ENCODE data around the gene PDILT. TPM values are rescaled to one million over a fixed set of nuclear protein-coding genes. Genes with fewer than 3 reads are reported as not detected.

PDILT gene
- total RNA-seq, 1 donor from 2014 or later: not detected

DNA sequence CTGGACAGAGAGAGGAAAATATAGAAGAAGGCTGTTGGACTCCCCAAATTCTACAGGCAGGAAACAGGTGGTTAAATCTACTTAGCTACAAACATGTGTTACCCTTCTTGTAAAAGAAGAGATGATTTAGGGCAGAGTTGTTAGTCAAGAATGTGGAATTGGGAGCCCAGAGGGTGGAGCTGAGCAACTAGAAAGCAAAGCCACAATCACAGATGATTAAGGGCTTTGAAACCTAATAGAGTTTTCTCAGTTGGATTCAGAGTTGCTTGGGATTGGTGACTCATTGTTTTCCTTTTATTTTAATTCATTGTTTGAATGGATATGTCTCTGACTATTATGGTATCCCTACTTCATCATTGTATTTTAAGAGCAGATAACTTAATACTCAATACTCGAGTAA is 11.0 kb upstream of the PDILT start:
- Mint-ChIP-seq H3K27ac (no peak overlapping the region), H3K9me3 (ENCODE audit: low read depth) (no peaks in the 10 kb centered on the region), H3K4me3 (ENCODE audit: low read depth) (no peak overlapping the region), H3K27me3 (peaks cover 8% of the 10 kb centered on the region), H3K4me1 (ENCODE audit: low read depth) (no peaks in the 10 kb centered on the region), H3K36me3 (ENCODE audit: insufficient read depth) (no peaks in the 10 kb centered on the region)
- DNase-seq (ENCODE audit: low spot score, unreplicated experiment): no peak
- TF ChIP-seq, protein P1, sequence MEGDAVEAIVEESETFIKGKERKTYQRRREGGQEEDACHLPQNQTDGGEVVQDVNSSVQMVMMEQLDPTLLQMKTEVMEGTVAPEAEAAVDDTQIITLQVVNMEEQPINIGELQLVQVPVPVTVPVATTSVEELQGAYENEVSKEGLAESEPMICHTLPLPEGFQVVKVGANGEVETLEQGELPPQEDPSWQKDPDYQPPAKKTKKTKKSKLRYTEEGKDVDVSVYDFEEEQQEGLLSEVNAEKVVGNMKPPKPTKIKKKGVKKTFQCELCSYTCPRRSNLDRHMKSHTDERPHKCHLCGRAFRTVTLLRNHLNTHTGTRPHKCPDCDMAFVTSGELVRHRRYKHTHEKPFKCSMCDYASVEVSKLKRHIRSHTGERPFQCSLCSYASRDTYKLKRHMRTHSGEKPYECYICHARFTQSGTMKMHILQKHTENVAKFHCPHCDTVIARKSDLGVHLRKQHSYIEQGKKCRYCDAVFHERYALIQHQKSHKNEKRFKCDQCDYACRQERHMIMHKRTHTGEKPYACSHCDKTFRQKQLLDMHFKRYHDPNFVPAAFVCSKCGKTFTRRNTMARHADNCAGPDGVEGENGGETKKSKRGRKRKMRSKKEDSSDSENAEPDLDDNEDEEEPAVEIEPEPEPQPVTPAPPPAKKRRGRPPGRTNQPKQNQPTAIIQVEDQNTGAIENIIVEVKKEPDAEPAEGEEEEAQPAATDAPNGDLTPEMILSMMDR (IDR thresholded peaks at IDR 0.05; ENCODE audit: unreplicated experiment): no peak

DNA sequence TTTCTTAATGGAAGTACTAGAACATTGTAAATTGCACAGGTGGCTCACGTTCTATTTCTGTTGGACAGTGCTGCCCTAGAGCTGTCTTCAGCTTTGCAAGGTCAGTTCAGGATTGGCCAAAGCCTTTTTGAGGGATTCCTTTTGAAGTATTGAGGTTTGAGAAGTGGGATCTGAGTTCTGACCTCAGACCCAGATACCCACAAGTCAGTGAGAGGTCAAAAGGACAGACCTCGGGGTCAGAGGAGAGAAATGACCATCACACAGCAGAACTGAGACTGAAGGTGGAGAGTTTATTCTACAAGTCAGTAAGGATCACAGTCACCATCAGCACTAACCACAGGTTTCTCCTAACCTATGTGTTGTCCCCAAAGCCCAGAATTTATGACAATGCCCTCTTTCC is 6.5 kb upstream of the PDILT start:
- Mint-ChIP-seq H3K4me3 (ENCODE audit: low read depth) (no peak overlapping the region), H3K27ac (no peak overlapping the region), H3K27me3 (peaks cover 8% of the 10 kb centered on the region), H3K4me1 (ENCODE audit: low read depth) (no peaks in the 10 kb centered on the region), H3K36me3 (ENCODE audit: insufficient read depth) (no peaks in the 10 kb centered on the region), H3K9me3 (ENCODE audit: low read depth) (no peaks in the 10 kb centered on the region)
- DNase-seq (ENCODE audit: low spot score, unreplicated experiment): no peak
- TF ChIP-seq, protein P1 (IDR thresholded peaks at IDR 0.05; ENCODE audit: unreplicated experiment): no peak

DNA sequence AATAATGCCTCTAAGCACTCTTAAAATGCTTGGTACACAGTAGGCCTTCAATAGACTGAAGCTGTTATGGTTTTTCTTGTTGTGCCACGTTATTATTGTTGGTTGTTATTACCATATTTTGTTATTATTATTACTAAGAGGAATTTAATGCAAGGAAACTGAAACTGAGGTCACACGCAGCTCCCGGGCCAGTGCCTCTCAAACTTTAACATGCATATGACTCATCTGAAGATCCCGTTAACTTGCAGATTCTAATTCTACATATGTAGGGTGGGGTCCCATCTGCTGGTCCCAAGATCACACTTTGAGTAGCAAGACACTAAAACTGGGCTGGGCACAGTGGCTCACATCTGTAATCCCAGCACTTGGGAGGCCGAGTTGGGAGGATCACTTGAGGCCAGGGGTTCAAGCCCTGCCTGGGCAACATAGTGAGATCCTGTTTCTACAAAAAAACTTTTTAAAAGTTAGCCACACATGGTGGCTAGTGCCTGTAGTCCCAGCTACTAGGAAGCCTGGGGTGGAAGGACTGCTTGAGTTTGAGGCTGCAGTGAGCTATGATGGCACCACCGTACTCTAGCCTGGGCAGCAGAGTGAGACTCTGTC is 5.7 kb upstream of the PDILT start:
- Mint-ChIP-seq H3K4me1 (ENCODE audit: low read depth) (no peaks in the 10 kb centered on the region), H3K9me3 (ENCODE audit: low read depth) (no peaks in the 10 kb centered on the region), H3K27me3 (peaks cover 3% of the 10 kb centered on the region), H3K27ac (no peak overlapping the region), H3K36me3 (ENCODE audit: insufficient read depth) (no peaks in the 10 kb centered on the region), H3K4me3 (ENCODE audit: low read depth) (no peak overlapping the region)
- TF ChIP-seq, protein P1 (IDR thresholded peaks at IDR 0.05; ENCODE audit: unreplicated experiment): no peak
- no peak for DNase-seq (ENCODE audit: low spot score, unreplicated experiment)

DNA sequence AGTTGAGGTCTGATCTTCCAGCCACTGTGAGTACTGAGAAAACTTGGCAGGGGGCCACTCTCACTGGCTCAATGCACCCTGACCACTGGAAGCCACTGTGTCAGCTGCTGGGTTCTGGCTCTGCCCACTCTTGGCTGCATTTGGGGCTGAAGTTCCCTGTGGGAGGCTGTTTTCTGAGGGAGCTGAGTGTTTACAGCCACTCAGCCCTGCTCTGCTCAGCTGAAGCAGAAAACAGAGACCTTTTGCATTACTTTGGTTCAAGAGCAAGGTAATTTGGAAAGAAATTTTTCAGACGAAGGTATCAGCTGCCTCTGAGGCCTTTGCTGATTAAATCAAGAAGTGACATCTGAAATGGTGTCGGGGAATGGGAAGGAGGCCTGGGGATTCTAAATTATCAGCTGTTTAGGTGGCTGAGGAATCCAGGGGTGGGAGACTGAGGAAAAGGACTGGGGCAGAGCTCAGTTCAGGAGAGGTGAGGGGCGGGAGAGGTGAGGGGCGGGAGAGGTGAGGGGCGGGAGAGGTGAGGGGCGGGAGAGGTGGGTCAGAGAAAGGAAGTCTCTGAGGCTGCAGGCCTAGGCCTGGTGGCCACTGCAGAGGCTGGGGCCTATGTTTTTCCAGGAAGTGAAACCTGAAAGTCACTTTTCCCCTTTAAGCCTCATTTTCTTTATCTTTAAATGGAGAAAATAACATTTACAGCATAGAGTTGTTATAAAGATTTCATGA is 5.0 kb upstream of the PDILT start, which contains the start of gene ACSM5:
Gene ACSM5, plus strand, starts transcription at position 137 of the 723 bp plus-strand sequence. CDS start 1,951 bp downstream, outside the sequence.
- DNase-seq (ENCODE audit: low spot score, unreplicated experiment): no peak
- Mint-ChIP-seq H3K27me3 (peaks cover 2% of the 10 kb centered on the region), H3K4me3 (ENCODE audit: low read depth) (no peak within 1 kb of the TSS), H3K36me3 (ENCODE audit: insufficient read depth) (no peaks in the 10 kb centered on the region), H3K9me3 (ENCODE audit: low read depth) (no peaks in the 10 kb centered on the region), H3K4me1 (ENCODE audit: low read depth) (no peaks in the 10 kb centered on the region), H3K27ac (peak within 1 kb of the TSS; percentile 28)
- TF ChIP-seq, protein P1 (IDR thresholded peaks at IDR 0.05; ENCODE audit: unreplicated experiment): no peak

DNA sequence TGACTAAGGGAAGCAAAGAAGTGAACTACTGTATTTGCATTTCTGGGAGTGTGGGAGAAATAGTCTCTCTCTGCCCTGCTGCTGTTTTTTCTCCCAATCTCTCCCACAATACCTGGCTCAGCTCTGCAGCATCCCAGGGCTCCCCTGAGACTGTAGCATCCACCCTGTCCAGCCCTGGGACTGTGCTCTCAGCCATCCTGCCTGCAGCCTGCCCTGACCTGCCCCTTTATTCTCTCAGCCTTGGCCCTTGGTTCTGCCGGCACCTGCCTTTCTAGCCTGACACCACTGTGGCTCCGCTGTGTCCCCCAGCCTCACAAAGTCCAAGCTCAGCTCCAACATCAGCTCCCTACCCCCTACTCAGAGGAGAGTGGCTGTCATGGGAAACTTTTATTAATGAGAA is 1.9 kb downstream of the PDILT start:
- Mint-ChIP-seq H3K27ac (no peak overlapping the region), H3K4me1 (ENCODE audit: low read depth) (peaks cover 2% of the 10 kb centered on the region), H3K36me3 (ENCODE audit: insufficient read depth) (no peaks in the 10 kb centered on the region), H3K4me3 (ENCODE audit: low read depth) (no peak overlapping the region), H3K9me3 (ENCODE audit: low read depth) (no peaks in the 10 kb centered on the region), H3K27me3 (no peaks in the 10 kb centered on the region)
- TF ChIP-seq, protein P1 (IDR thresholded peaks at IDR 0.05; ENCODE audit: unreplicated experiment): no peak
- DNase-seq (ENCODE audit: low spot score, unreplicated experiment): no peak
